Sigmoid colon (tissue), 4 donors: Measurements from ENCODE around the gene GPR119.
"Not testable (repeated sequence)": the region's sequence is repeated elsewhere in the genome, so short reads cannot be mapped to it uniquely, and the experiment has no call there.

Experiments used
- POLR2A ChIP-seq, 2 donors: fragments of 450-650 bp; IDR thresholded peaks; one replicate each; pipeline ENCODE4 v1.6.1; 2016; ENCODE audit warnings: antibody characterized with exemption in 2 of 2, mild to moderate bottlenecking in 2 of 2, moderate library complexity in 2 of 2
- POLR2AphosphoS5 ChIP-seq, 4 donors: sonication (generic); formaldehyde crosslinking; IDR thresholded peaks; one replicate each; pipeline ENCODE4 v1.6.1; 2017; ENCODE audit warnings: antibody characterized with exemption in 4 of 4
- TF ChIP-seq, protein P1 (sequence below), 4 experiments: fragments of 450-650 bp in 3 of 4; fragments of 200-600 bp in 1 of 4; IDR thresholded peaks; one replicate each; pipeline ENCODE4 v1.5.1; 2016 to 2019; ENCODE audit warnings: antibody characterized with exemption in 4 of 4, mild to moderate bottlenecking in 3 of 4, moderate library complexity in 2 of 4

DNA sequence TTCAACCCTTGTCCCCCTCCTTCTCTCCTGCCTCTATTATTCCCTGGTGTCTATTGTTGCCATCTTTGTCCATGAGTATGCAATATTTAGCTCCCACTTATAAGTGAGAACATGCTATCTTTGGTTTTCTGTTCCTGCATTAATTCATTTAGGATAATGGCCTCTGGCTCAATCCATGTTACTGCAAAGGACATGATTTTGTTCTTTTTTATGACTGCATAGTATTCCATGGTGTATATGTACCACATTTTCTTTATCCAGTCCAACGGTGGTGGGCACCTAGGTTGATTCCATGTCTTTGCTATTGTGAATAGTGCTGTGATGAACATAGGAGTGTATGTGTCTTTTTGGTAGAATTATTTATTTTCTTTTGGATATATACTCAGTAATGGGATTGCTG lies 33.4 kb downstream of the GPR119 start:
- TF ChIP-seq, protein P1, sequence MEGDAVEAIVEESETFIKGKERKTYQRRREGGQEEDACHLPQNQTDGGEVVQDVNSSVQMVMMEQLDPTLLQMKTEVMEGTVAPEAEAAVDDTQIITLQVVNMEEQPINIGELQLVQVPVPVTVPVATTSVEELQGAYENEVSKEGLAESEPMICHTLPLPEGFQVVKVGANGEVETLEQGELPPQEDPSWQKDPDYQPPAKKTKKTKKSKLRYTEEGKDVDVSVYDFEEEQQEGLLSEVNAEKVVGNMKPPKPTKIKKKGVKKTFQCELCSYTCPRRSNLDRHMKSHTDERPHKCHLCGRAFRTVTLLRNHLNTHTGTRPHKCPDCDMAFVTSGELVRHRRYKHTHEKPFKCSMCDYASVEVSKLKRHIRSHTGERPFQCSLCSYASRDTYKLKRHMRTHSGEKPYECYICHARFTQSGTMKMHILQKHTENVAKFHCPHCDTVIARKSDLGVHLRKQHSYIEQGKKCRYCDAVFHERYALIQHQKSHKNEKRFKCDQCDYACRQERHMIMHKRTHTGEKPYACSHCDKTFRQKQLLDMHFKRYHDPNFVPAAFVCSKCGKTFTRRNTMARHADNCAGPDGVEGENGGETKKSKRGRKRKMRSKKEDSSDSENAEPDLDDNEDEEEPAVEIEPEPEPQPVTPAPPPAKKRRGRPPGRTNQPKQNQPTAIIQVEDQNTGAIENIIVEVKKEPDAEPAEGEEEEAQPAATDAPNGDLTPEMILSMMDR (IDR thresholded peaks at IDR 0.05) = not testable (repeated sequence)
- TF ChIP-seq POLR2A, POLR2AphosphoS5 (IDR thresholded peaks at IDR 0.05): not testable (repeated sequence)
